Naive thymus-derived CD4-positive, alpha-beta T cell (primary cell): ENCODE results near the gene JPH2. TPM values are rescaled to one million over a fixed set of nuclear protein-coding genes. Genes with fewer than 3 reads are reported as not detected.

ENCODE experiments used
- ATAC-seq: fragments of 150-1000 bp; cut with Tn5 transposase; 2 replicates; pipeline ENCODE4 v1.10.0; 2021; ENCODE audit warnings: mild to moderate bottlenecking, moderate library complexity
- CTCF ChIA-PET: fragments of 350-600 bp; sonication (Branson Sonifier 250); formaldehyde crosslinking; loops from one replicate; lab custom pipeline; 2021; ENCODE audit warnings: antibody characterized with exemption; lab: Charles Lee
- POLR2A ChIA-PET: fragments of 350-600 bp; sonication (Branson Sonifier 250); formaldehyde crosslinking; loops from one replicate; lab custom pipeline; 2021; ENCODE audit warnings: antibody characterized with exemption, inconsistent platforms; lab: Charles Lee
- DNase-seq, 9 donors: peaks; one replicate each; pipeline versions ENCODE4 v3.0.0 to v3.0.0-alpha.2; 2020 to 2022; ENCODE audit warnings: mixed read lengths in 1 of 9
- H3K27ac ChIP-seq: one replicate; pipeline ENCODE4 v1.7.0; 2013; ENCODE audit warnings: mild to moderate bottlenecking, low read depth, low read length, moderate library complexity
- H3K27me3 ChIP-seq, 2 donors: one replicate each; pipeline ENCODE4 v1.7.0; 2013; ENCODE audit warnings: low read length in 2 of 2, mild to moderate bottlenecking in 2 of 2, moderate library complexity in 2 of 2; ENCODE audit not compliant: control insufficient read depth in 2 of 2, insufficient read depth in 2 of 2
- H3K36me3 ChIP-seq, 3 experiments: 1 replicate in 2 of 3; 2 replicates in 1 of 3; pipeline ENCODE4 v1.7.0; 2013; ENCODE audit warnings: low read length in 3 of 3, mild to moderate bottlenecking in 3 of 3, moderate library complexity in 1 of 3; ENCODE audit not compliant: insufficient read depth in 3 of 3, control insufficient read depth in 2 of 3
- H3K4me1 ChIP-seq, 2 donors: one replicate each; pipeline ENCODE4 v1.7.0; 2013; ENCODE audit warnings: low read length in 2 of 2, mild to moderate bottlenecking in 2 of 2, moderate library complexity in 1 of 2; ENCODE audit not compliant: control insufficient read depth in 2 of 2, insufficient read depth in 2 of 2
- H3K4me3 ChIP-seq: 2 replicates; pipeline ENCODE4 v1.7.0; 2013; ENCODE audit warnings: mild to moderate bottlenecking, low read length
- H3K9me3 ChIP-seq, 3 experiments: 1 replicate in 2 of 3; 2 replicates in 1 of 3; pipeline ENCODE4 v1.7.0; 2013; ENCODE audit warnings: low read length in 3 of 3; ENCODE audit not compliant: control insufficient read depth in 2 of 3
- H3K27ac Mint-ChIP-seq, 9 donors: one replicate each; pipeline ENCODE4 v1.8.0; 2020 to 2022; ENCODE audit warnings: mixed read lengths in 9 of 9, mild to moderate bottlenecking in 8 of 9, moderate library complexity in 5 of 9, inconsistent platforms in 2 of 9
- H3K27me3 Mint-ChIP-seq, 5 donors: one replicate each; pipeline ENCODE4 v1.8.0; 2021 to 2022; ENCODE audit warnings: mixed read lengths in 5 of 5, mild to moderate bottlenecking in 1 of 5
- H3K36me3 Mint-ChIP-seq, 5 donors: one replicate each; pipeline ENCODE4 v1.8.0; 2020 to 2022; ENCODE audit warnings: mixed read lengths in 5 of 5, mild to moderate bottlenecking in 3 of 5, inconsistent platforms in 1 of 5
- H3K4me1 Mint-ChIP-seq, 7 donors: one replicate each; pipeline ENCODE4 v1.8.0; 2020 to 2022; ENCODE audit warnings: mixed read lengths in 7 of 7, mild to moderate bottlenecking in 3 of 7, inconsistent platforms in 1 of 7
- H3K4me3 Mint-ChIP-seq, 10 donors: one replicate each; pipeline ENCODE4 v1.8.0; 2020 to 2022; ENCODE audit warnings: mild to moderate bottlenecking in 10 of 10, mixed read lengths in 10 of 10, moderate library complexity in 6 of 10, inconsistent platforms in 2 of 10
- H3K9me3 Mint-ChIP-seq, 11 donors: one replicate each; pipeline ENCODE4 v1.8.0; 2020 to 2022; ENCODE audit warnings: mixed read lengths in 11 of 11, mild to moderate bottlenecking in 4 of 11, inconsistent platforms in 1 of 11, moderate library complexity in 1 of 11
- intact Hi-C, 2 donors: fragments of 100-400 bp; cut with micrococcal nuclease; formaldehyde crosslinking; loops; one replicate each; pipeline ENCODE4 v1.15.1; 2023
- polyA plus RNA-seq, 2 donors: library from polyadenylated mRNA; unstranded; fragments of 300-500 nt; fragmentation: Illumina TruSeq; gene quantifications; one replicate each; pipeline ENCODE4 v1.2.3, GENCODE V29; 2021
- total RNA-seq, 6 experiments: library from RNA in 5 of 6; stranded (reverse) in 5 of 6; gene quantifications; 1 replicate in 5 of 6; 2 replicates in 1 of 6; pipeline ENCODE4 v1.2.3 and lab custom pipeline; 2021 to 2026

JPH2 gene
- total and polyA plus RNA-seq, 7 experiments from 2014 or later: 0.07 to 0.17 TPM; not detected in 5

GRCh38 chr20:44186674-44187053 lies 324 bp downstream of the JPH2 start:
- Histone ChIP-seq H3K36me3 (no peaks in the 10 kb centered on the region), H3K27ac (no peak overlapping the region), H3K9me3 (no peaks in the 10 kb centered on the region), H3K4me3 (no peak overlapping the region), H3K27me3 (peaks cover 0 to 12% of the 10 kb centered on the region in 2 donors), H3K4me1 (peaks cover 0 to 11% of the 10 kb centered on the region in 2 donors)
- peaks cover 4 to 19% (median 12%) of the 10 kb centered on the region in 7 donors for H3K4me1 Mint-ChIP-seq
- DNase-seq (no peak), ATAC-seq (no peak)
- H3K27ac Mint-ChIP-seq: no peak overlapping the region
- H3K36me3 Mint-ChIP-seq: no peaks in the 10 kb centered on the region
- no peaks in the 10 kb centered on the region for H3K9me3 Mint-ChIP-seq
- CTCF ChIA-PET: no interaction called here
- POLR2A ChIA-PET: no interaction called here
- H3K4me3 Mint-ChIP-seq: peak overlapping the region in 8 of 10 donors; percentile 10 to 75 (median 44)
- H3K27me3 Mint-ChIP-seq: peaks cover 58 to 77% (median 71%) of the 10 kb centered on the region in 5 donors
- intact Hi-C loops: no loop called here

- no peaks in the 10 kb centered on the region for H3K36me3 Mint-ChIP-seq
- no peak overlapping the region for H3K27ac ChIP-seq
- H3K27me3 ChIP-seq: peaks cover 0 to 12% of the 10 kb centered on the region in 2 donors
- intact Hi-C loops: no loop called here
- DNase-seq (no peak), ATAC-seq (no peak)
- no peaks in the 10 kb centered on the region for H3K9me3 Mint-ChIP-seq
- H3K4me1 ChIP-seq: peaks cover 0 to 11% of the 10 kb centered on the region in 2 donors
- H3K4me1 Mint-ChIP-seq: peaks cover 4 to 19% (median 12%) of the 10 kb centered on the region in 7 donors
- peaks cover 60 to 81% (median 75%) of the 10 kb centered on the region in 5 donors for H3K27me3 Mint-ChIP-seq
- CTCF ChIA-PET: no interaction called here
- no peak overlapping the region for H3K4me3 ChIP-seq
- POLR2A ChIA-PET: no interaction called here
- H3K4me3 Mint-ChIP-seq: peak overlapping the region in 4 of 10 donors; percentile 16 to 75 (median 40)
- H3K36me3 ChIP-seq: no peaks in the 10 kb centered on the region
- no peak overlapping the region for H3K27ac Mint-ChIP-seq
- H3K9me3 ChIP-seq: no peaks in the 10 kb centered on the region
Observed at GRCh38 chr20:44186201-44186600, 787 bp downstream of the JPH2 start.

- POLR2A ChIA-PET: no interaction called here
- Histone ChIP-seq H3K27me3 (peaks cover 0 to 12% of the 10 kb centered on the region in 2 donors), H3K4me1 (peaks cover 0 to 11% of the 10 kb centered on the region in 2 donors), H3K36me3 (no peaks in the 10 kb centered on the region), H3K4me3 (no peak overlapping the region), H3K27ac (no peak overlapping the region), H3K9me3 (no peaks in the 10 kb centered on the region)
- intact Hi-C loops: no loop called here
- CTCF ChIA-PET: no interaction called here
- H3K27ac Mint-ChIP-seq: peak overlapping the region in 1 of 9 donors; percentile 50
- peaks cover 4 to 19% (median 12%) of the 10 kb centered on the region in 7 donors for H3K4me1 Mint-ChIP-seq
- DNase-seq (no peak), ATAC-seq (no peak)
- peaks cover 60 to 84% (median 76%) of the 10 kb centered on the region in 5 donors for H3K27me3 Mint-ChIP-seq
- no peaks in the 10 kb centered on the region for H3K36me3 Mint-ChIP-seq
- H3K4me3 Mint-ChIP-seq: peak overlapping the region in 2 of 10 donors; percentile 44 to 75
- H3K9me3 Mint-ChIP-seq: no peaks in the 10 kb centered on the region
Observed at GRCh38 chr20:44185574-44185973, 1.4 kb downstream of the JPH2 start.

- ChIA-PET CTCF (no interaction called here), POLR2A (no interaction called here)
- Mint-ChIP-seq H3K27me3 (peaks cover 52 to 74% (median 60%) of the 10 kb centered on the region in 5 donors), H3K4me1 (peaks cover 4 to 19% (median 9%) of the 10 kb centered on the region in 7 donors), H3K4me3 (no peak overlapping the region), H3K9me3 (no peaks in the 10 kb centered on the region), H3K27ac (no peak overlapping the region), H3K36me3 (no peaks in the 10 kb centered on the region)
- ATAC-seq: no peak
- DNase-seq: no peak
- Histone ChIP-seq H3K4me1 (peaks cover 0 to 11% of the 10 kb centered on the region in 2 donors), H3K9me3 (no peaks in the 10 kb centered on the region), H3K27ac (no peak overlapping the region), H3K36me3 (no peaks in the 10 kb centered on the region), H3K4me3 (no peak overlapping the region), H3K27me3 (peaks cover 0 to 12% of the 10 kb centered on the region in 2 donors)
- intact Hi-C loops: no loop called here
Observed at GRCh38 chr20:44183282-44183681, 3.7 kb downstream of the JPH2 start.

GRCh38 chr20:44182863-44183262 lies 4.1 kb downstream of the JPH2 start:
- no peak overlapping the region for H3K27ac Mint-ChIP-seq
- peaks cover 48 to 70% (median 56%) of the 10 kb centered on the region in 5 donors for H3K27me3 Mint-ChIP-seq
- H3K27ac ChIP-seq: no peak overlapping the region
- DNase-seq (no peak), ATAC-seq (no peak)
- no peaks in the 10 kb centered on the region for H3K36me3 Mint-ChIP-seq
- intact Hi-C loops: no loop called here
- H3K36me3 ChIP-seq: no peaks in the 10 kb centered on the region
- H3K9me3 ChIP-seq: no peaks in the 10 kb centered on the region
- POLR2A ChIA-PET: no interaction called here
- H3K4me1 Mint-ChIP-seq: peaks cover 4 to 15% (median 7%) of the 10 kb centered on the region in 7 donors
- CTCF ChIA-PET: no interaction called here
- H3K4me1 ChIP-seq: peaks cover 0 to 11% of the 10 kb centered on the region in 2 donors
- no peaks in the 10 kb centered on the region for H3K9me3 Mint-ChIP-seq
- no peak overlapping the region for H3K4me3 ChIP-seq
- H3K27me3 ChIP-seq: peaks cover 0 to 12% of the 10 kb centered on the region in 2 donors
- no peak overlapping the region for H3K4me3 Mint-ChIP-seq

GRCh38 chr20:44182135-44182765 lies 4.7 kb downstream of the JPH2 start:
- ChIA-PET POLR2A (no interaction called here), CTCF (no interaction called here)
- H3K4me3 ChIP-seq: no peak overlapping the region
- H3K27ac ChIP-seq: no peak overlapping the region
- peaks cover 0 to 7% of the 10 kb centered on the region in 2 donors for H3K4me1 ChIP-seq
- no peaks in the 10 kb centered on the region for H3K36me3 Mint-ChIP-seq
- intact Hi-C loops: no loop called here
- H3K27ac Mint-ChIP-seq: no peak overlapping the region
- H3K27me3 ChIP-seq: peaks cover 0 to 12% of the 10 kb centered on the region in 2 donors
- H3K27me3 Mint-ChIP-seq: peaks cover 44 to 66% (median 52%) of the 10 kb centered on the region in 5 donors
- no peaks in the 10 kb centered on the region for H3K9me3 ChIP-seq
- ATAC-seq (no peak), DNase-seq (no peak)
- no peaks in the 10 kb centered on the region for H3K9me3 Mint-ChIP-seq
- peaks cover 0 to 9% (median 4%) of the 10 kb centered on the region in 7 donors for H3K4me1 Mint-ChIP-seq
- no peak overlapping the region for H3K4me3 Mint-ChIP-seq
- H3K36me3 ChIP-seq: no peaks in the 10 kb centered on the region

GRCh38 chr20:44181611-44182010 lies 5.4 kb downstream of the JPH2 start:
- CTCF ChIA-PET: no interaction called here
- Mint-ChIP-seq H3K9me3 (no peaks in the 10 kb centered on the region), H3K4me3 (no peak overlapping the region), H3K4me1 (peaks cover 0 to 4% (median 1%) of the 10 kb centered on the region in 7 donors), H3K27ac (no peak overlapping the region), H3K27me3 (peaks cover 37 to 61% (median 47%) of the 10 kb centered on the region in 5 donors), H3K36me3 (no peaks in the 10 kb centered on the region)
- no peak overlapping the region for H3K27ac ChIP-seq
- H3K4me3 ChIP-seq: no peak overlapping the region
- no peaks in the 10 kb centered on the region for H3K36me3 ChIP-seq
- H3K4me1 ChIP-seq: peaks cover 0 to under 1% of the 10 kb centered on the region in 2 donors
- POLR2A ChIA-PET: no interaction called here
- DNase-seq (no peak), ATAC-seq (no peak)
- peaks cover 0 to 10% of the 10 kb centered on the region in 2 donors for H3K27me3 ChIP-seq
- no peaks in the 10 kb centered on the region for H3K9me3 ChIP-seq
- intact Hi-C loops: no loop called here
